ENCODE data around the gene PIK3C2B. TPM values are rescaled to one million over a fixed set of nuclear protein-coding genes. Genes with fewer than 3 reads are reported as not detected.

Gene PIK3C2B
- total RNA-seq, 1 donor from 2014 or later: 17.7 TPM

DNA sequence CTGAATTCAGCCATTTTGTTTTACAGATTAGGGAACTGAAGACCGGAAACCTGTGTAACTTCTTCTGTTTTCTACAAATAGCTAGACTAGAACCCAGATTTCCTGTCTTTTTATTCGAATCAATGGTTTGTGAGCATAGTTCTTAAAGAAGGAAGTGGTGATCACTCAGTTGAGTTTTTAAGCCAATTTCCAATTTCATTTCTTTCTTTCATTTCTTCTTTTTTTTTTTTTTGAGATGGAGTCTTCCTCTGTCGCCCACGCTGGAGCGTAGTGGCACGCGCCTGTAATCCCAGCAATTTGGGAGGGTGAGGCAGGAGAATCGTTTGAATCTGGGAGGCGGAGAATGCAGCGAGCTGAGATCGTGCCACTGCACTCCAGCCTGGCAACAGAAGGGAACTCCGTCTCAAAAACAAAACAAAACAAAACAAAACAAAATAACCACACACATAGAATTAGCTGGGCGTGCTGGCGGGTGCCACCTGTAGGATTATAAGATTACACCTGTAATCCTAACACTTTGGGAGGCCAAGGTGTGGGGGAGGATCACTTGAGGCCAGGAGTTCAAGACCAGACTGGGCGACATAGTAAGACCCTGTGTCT lies 18.6 kb upstream of the PIK3C2B start:
- DNase-seq (peak; percentile 52), ATAC-seq (ENCODE audit: poor library complexity) (no peak)
- intact Hi-C loops (cut with DNase I): no loop called here

DNA sequence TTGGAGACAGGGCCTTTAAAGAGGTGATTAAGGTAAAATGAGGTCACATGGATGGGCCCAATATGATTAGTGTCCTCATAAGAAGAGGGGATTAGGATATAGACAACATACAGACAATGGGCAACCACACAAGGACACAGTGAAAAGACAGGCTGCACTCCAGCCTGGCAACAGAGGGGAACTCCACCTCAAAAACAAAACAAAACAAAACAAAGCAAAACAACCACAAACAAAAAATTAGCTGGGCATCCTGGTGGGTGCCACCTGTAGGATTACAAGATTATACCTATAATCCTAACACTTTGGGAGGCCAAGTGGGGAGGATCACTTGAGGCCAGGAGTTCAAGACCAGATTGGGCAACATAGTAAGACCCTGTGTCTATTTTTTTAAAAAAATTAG lies 16.8 kb upstream of the PIK3C2B start:
- ATAC-seq (ENCODE audit: poor library complexity): no peak
- DNase-seq: no peak
- intact Hi-C loops (cut with DNase I): no loop called here

DNA sequence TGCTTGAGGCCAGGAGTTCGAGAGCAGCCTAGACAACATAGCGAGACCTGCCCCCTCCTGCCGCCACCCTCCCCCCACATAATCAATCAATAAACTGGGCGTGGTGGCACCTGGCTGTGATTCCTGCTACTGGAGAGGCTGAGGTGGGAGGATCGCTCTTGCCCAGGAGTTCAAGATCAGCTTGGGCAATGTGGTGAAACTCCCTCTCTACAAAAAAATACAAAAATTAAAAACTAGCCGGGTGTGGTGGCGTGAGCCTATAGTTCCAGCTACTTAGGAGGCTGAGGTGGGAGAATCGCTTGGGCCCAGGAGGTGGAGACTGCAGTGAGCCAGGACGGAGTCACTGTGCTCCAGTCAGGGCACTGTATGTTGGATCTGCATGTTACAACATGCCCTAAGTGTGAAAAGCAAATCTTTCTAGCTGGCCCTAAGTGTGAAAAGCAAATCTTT lies 14.6 kb upstream of the PIK3C2B start:
- intact Hi-C loops (cut with DNase I): no loop called here
- ATAC-seq (ENCODE audit: poor library complexity): no peak

DNA sequence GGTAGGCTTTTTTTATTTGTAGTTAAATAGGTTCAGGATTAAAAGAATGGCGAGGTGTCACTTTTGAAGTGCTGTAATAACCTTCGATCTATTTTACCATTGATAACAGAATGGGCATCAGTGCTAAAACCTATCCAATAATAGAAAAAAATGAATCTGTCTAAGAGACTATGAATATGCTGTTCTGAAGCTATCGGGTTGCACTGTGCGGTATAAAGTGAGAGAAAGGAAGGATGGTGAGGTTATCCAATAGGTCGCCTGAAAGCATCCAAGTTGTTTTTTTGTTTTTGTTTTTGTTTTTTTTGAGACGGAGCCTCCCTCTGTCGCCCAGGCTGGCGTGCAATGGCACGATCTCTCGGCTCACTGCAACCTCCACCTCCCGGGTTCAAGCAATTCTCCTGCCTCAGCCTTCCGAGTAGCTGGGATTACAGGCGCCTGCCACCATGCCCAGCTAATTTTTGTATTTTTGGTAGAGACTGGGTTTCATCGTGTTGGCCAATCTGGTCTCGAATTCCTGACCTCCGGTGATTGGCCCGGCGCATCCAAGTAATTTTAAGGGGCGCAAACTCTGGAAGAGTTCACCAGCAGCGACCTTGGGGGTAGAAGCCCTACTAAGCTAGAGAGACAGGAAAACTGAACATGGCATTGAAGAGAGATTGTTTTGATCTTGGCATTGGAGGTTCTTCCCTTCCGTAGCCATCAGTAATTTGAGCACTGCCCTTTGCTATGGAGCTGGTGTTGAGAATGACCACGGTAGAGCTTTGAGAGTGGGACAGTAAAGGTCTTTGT lies 12.9 kb upstream of the PIK3C2B start:
- DNase-seq (no peak), ATAC-seq (ENCODE audit: poor library complexity) (peak; percentile 21)
- intact Hi-C loops (cut with DNase I): no loop called here

More for the DNA sequence above, 14.6 kb upstream of the PIK3C2B start:
- DNase-seq: no peak

DNA sequence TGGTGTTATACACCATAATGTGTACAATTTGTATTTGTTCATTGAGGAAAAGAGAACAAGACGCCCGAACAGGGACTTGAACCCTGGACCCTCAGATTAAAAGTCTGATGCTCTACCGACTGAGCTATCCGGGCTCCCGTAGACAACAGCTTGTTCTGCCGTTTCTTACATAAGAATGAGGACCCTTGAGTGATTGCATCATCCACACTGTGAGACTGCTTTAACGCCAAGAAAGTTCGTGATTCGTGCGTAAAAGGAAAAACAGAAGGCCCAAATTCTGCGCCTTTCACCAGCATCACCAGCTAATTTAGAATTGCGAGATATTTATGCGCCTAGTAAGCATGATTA lies 12.3 kb upstream of the PIK3C2B start:
- ATAC-seq (ENCODE audit: poor library complexity) (peak; percentile 80), DNase-seq (peak; percentile 62)
- intact Hi-C loops (cut with DNase I): no loop called here

DNA sequence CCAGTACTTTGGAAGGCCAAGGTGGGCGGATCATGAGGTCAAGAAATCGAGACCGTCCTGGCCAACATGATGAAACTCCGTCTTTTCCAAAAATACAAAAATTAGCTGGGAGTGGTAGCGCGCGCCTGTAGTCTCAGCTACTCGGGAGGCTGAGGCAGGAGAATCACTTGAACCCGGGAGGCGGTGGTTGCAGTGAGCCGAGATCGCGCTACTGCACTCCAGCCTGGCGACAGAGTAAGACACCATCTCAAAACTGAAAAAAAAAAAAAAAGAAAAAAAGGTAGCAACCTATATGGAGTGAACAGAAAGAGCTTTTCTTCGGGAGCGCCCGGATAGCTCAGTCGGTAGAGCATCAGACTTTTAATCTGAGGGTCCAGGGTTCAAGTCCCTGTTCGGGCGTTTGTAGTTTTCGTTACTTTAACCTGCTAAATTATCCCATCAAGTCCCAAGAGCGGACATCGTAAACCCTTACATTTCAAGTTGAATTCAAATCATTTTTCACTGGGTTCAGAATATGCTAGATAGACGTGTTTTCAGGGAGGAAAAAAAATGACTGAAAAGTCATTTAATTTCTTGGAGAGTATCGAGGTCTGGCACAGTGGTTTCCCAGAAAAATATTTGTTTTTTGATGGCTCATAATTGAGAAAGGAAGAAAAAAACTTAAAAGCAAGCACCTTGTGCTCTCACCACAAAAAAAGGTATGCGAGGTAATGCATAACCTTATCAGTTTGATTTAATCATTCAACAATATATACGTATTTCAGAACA lies 11.8 kb upstream of the PIK3C2B start:
- DNase-seq: peak; percentile 69

DNA sequence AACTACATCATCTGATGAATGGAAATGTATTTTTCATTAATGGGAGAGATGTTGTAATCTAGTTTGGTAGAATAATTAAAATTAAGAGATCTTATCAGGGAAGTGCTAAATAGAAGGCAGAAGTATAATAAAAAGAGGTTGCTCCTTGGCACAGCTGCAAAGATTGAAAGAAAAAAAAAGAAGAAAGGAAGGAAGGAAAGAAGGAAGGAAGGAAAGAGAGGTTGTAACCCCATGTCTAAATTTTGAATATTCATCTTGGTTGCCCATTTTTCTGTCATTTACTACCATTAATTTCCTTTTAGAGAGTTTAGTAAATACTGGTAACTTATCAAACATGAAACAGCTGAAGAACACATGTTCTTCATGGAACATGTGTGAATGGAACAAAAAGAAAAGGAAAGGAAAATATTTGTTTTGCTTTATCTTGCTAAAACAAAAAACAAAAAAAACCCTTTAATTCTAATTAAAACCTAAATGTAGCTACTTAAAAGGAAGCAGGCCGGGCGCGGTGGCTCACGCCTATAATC lies 11.1 kb upstream of the PIK3C2B start:
- no peak for DNase-seq
- ATAC-seq (ENCODE audit: poor library complexity): no peak
- intact Hi-C loops (cut with DNase I): no loop called here

More for the DNA sequence above, 11.8 kb upstream of the PIK3C2B start:
- ATAC-seq (ENCODE audit: poor library complexity): peak; percentile 90
- intact Hi-C loops (cut with DNase I): no loop called here

DNA sequence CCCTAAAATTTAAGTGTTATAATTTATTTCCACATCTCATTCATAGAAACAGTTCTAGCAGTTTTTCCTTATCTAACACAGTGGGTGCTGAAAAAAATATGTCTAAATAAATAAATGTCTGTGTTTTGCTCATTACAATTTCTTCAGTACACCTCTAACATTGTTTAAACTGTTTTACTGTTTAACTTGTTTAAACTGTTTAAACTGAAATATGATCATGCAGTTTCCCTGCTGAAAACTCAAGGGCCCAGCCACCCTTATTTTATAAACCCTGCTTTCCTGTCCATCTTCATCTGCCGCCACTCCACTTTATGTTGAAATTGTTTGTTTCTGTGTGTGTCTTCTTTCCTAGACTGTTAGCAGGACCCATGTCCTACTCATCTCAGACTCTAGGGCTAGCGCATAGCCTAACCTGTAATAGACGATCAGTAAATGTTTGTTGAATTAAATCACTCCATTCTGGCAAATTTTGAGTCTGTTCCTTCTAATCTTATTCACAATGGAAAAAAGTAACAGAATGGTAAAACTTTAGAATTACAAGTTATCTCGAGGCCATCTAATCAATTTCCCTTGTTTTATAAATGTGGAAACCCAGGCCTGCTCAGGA lies 9.4 kb upstream of the PIK3C2B start:
- intact Hi-C loops (cut with DNase I): loop anchor here (2.0 to 5.0 kb wide), 2 partner anchors 57 to 72 kb away; no protein-coding TSS in a partner anchor
- DNase-seq (no peak), ATAC-seq (ENCODE audit: poor library complexity) (no peak)

DNA sequence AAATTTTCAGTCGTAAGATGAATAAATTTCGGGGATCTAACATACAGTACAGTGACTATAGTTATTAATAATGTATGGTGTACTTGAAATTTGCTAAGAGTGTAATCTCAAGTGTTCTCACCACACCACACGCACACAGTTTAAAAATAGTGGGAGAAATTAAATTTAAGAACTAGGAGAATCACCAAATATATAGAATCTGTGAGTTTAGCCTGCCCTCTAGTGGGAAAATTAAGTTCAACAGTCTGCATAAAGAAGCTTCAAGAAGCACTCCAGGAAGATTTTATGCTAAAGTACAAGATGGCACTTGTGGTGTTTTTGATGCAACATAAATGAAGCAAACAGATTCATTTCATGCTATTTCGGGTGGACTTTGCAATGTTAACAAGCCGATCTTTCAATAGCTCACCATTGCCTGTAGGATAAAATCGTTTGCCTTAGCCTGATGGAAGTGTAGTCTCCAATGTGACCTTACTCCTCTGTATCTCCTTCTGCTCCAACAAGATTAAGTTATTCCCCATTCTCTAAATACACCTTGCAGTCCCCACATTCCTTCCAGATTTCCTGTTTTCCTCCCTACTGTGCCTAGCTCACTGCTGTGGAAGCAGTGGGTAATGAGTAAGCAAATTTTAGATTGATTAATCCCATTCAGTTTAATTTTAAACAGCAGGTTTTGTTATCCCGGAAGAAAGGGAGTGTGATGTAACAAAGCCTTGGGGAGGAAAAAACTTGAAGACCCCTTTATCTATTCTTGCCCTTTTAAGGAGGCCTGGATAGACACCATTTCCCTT lies 8.7 kb upstream of the PIK3C2B start:
- DNase-seq (no peak), ATAC-seq (ENCODE audit: poor library complexity) (no peak)
- intact Hi-C loops (cut with DNase I): loop anchor here (2.0 to 5.0 kb wide), 2 partner anchors 57 to 71 kb away; no protein-coding TSS in a partner anchor

DNA sequence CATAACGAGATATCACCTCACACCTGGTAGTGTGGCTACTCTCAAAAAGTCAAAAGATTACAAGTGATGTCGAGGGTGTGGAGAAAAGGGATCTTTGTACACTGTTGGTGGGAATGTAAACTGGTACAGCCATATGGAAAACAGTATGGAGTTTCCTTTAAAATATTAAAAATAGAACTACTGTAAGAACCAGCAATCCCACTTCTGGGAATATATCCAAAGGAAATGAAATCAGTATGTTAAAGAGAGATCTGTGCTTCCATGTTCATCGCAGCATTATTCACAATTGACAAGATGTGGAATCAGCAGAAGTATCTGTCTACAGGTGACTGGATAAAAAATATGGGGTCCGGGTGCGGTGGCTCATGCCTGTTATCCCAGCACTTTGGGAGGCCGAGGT lies 7.6 kb upstream of the PIK3C2B start:
- DNase-seq (no peak), ATAC-seq (ENCODE audit: poor library complexity) (no peak)
- intact Hi-C loops (cut with DNase I): loop anchor here (2.0 to 5.0 kb wide), 2 partner anchors 55 to 70 kb away; no protein-coding TSS in a partner anchor

DNA sequence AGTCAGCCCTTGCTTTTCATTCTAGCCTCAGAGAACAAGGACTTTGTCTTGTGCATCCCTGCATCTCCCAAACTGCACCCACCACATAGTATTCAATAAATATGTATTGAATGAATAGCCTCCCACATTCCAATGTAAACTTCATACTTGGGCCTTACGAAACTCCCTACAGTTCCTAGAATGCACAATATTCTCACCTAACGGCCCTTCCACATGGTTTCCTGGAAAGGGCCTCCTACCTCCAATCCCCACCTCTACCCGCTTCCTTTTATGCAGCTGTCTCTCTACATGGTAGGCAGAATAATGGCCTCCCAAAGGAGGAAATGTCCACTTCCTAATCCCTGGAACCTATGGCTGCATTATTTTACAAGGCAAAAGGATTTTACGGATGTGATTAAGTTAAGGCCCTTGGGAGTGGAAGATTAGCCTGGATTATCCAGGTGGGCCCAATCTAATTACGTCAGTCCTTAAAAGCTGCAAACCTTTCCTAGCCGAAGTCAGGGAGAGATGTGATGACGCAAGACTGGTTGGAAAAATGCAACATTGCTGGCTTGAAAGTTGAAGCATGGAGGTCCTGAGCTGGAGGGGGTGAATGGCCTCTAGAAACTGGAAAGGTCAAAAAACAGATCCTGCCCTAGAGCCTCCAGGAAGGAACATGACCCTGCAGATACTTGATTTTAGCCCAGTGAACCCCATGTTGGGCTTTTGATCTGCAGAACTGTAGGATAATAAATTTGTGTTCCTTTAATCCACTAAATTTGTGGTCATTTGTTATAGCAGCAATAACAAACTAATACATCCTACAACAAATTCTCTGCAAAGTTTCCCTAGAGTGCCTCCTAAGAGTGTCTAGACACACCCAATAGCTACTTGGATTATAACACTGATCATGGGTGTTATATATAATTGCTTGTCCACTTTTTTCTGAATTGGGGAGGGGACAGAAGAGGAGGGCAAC lies 5.2 kb upstream of the PIK3C2B start:
- ATAC-seq (ENCODE audit: poor library complexity) (no peak), DNase-seq (no peak)
- intact Hi-C loops (cut with DNase I): loop anchor here (5.0 kb wide), 1 partner anchor 67 kb away; no protein-coding TSS in a partner anchor

DNA sequence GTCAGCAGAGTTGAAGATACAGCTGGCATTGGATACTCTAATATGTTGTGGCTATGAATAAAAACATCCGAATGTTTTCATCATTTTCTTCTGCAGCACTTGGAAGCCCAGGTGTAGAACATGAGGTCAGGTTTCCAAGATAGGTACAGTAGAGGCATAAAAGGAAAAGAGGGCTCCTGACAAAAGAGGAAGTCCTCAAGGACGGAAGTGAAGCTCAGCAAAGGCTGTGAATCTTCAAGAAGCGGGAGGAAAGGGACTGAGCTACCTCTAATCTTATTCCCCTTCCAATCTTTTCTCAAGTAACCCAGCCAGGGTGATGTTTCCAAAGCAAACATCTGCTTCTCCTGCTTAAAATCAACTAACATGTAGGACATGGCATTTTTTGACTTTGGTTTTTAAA lies 4.4 kb upstream of the PIK3C2B start:
- ATAC-seq (ENCODE audit: poor library complexity): no peak
- DNase-seq: no peak
- intact Hi-C loops (cut with DNase I): no loop called here

DNA sequence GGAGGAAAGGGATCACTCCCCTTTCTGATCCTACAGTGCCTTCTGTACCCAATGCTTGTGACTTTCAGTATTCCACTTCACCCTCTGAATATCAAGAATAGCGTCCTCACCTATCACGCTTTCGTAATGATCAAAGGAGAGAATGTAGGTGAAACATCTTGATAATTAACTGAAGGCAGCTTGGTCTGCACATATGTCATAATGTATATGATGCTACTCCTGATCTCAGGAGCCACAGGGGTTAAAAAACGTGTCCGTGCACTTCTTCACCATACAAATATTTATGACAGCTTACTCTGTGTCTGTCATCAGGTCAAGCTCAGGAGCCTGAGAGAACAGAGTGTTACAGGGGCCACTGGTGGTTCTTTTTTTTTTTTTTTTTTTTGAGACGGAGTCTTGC lies 1.2 kb upstream of the PIK3C2B start:
- no peak for ATAC-seq (ENCODE audit: poor library complexity)
- intact Hi-C loops (cut with DNase I): no loop called here
- DNase-seq: no peak

DNA sequence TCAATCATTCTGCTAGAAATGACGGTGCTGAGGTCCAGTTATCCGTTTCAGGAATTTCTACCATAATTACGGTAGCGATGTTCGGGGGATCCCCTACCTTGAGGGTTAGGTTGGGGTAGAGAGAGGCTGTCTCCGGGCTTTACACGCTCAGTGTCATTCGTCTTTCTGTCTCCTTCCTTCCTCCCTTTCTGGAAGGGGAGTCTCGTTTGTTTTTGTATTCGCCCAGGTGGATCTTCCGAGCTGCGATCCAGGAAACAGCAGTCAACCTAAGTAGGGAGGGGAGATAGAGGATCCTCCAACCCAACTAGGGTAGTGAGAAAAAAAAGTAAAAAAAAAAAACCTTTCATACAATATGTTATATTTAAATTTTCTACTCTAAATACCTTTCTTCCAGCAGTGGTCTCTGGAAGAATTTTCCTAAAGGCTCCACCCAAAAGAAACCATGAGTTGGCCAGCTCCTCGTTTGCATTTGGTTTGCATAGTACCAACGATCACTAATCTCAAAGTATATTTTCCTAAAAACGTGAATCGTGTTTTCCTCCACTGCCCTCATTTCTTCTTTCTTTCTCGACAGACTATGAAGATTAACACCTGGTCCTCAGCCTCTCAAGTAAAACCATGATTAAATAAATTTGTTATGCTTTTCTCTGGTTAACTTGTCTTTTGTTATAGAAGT lies 611 bp upstream of the PIK3C2B start:
- DNase-seq (no peak), ATAC-seq (ENCODE audit: poor library complexity) (no peak)
- intact Hi-C loops (cut with DNase I): no loop called here

DNA sequence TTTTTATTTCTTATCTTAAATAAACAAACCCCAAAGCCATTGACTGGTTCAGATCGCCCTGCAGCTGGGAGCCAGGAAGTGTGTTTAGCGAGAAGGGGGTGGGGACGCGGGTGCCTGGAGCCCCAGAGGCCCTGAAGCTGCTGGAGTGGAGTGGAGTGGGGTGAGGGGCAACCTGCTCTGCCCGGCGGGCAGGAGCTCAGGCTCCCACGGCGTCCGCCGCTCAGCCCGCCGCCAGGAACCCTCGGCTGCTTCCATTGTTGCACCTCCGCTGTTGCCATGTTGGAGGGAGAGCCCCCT lies 673 bp downstream of the PIK3C2B start:
- intact Hi-C loops (cut with DNase I): no loop called here
- DNase-seq (peak; percentile 66), ATAC-seq (ENCODE audit: poor library complexity) (peak; percentile 70)

DNA sequence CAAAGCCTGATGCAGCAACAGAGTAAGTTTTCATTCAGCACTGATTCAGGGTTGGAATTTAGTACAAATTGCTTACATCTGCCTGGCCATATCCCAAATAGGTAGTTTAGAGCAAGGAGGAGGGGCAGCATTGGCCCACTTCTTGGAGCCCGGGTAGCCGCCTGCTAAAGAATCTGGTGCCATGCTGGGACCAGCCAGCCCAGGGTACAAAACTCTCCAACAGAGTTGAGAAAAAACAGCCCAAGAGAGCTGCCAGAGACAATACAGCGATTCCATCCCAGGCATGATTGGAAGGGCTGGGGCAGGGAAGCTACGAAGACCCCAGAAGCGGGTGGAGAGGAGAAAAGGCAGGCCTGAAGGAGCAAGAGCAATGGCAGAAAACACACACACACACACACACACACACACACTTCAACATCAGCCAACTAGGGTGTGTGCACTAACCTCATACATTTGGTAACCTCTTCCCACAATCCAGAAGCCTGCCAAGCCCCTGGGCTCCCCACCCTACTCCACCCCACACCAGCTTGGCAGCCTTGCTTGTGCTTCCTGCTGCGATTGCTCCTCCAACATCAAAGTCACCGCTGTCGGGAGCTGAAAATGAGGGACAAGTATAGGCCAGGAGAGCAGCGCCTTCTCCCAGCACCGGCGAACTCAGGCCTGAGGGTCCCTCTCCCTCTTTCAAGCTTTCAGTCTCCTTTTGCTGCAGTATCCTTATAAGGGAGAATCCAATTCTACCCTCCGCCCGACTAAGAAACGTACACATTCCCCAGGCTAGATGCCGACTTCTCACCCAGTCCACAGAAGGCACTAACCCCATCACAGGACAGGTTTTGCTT lies 1.2 kb downstream of the PIK3C2B start:
- ATAC-seq (ENCODE audit: poor library complexity) (peak; percentile 60), DNase-seq (peak; percentile 79)
- intact Hi-C loops (cut with DNase I): no loop called here

Measured in Right ventricle myocardium superior (tissue), 1 donor.